Gastrocnemius medialis (tissue), 4 donors: ENCODE measurements around the gene GPR153.

Experiments used
- CTCF ChIP-seq, 5 experiments: fragments of 450-650 bp in 3 of 5; fragments of 200-600 bp in 2 of 5; sonication (generic) in 2 of 5; IDR thresholded peaks in 4 of 5; conservative IDR thresholded peaks in 1 of 5; 1 replicate in 4 of 5; 2 replicates in 1 of 5; pipeline ENCODE4 v1.5.1; 2016 to 2019; ENCODE audit warnings: antibody characterized with exemption in 5 of 5, mild to moderate bottlenecking in 3 of 5, moderate library complexity in 3 of 5
- POLR2A ChIP-seq, 2 donors: fragments of 450-650 bp; IDR thresholded peaks; one replicate each; pipeline ENCODE4 v1.6.1; 2017; ENCODE audit warnings: antibody characterized with exemption in 2 of 2, mild to moderate bottlenecking in 2 of 2, moderate library complexity in 2 of 2

GRCh38 chr1:6274622-6275139 lies 13.8 kb upstream of the GPR153 start:
- no peak for TF ChIP-seq CTCF (IDR thresholded peaks at IDR 0.05 in 4 of 5, conservative IDR thresholded peaks at IDR 0.05 in 1 of 5)
- no peak for TF ChIP-seq POLR2A (IDR thresholded peaks at IDR 0.05)
